ENCODE measurements around the gene SPP2.

The SPP2 gene

GRCh38 chr2:234050455-234051135 lies at the start of gene SPP2:
SPP2 (plus strand) TSS chr2:234050702; CDS start chr2:234050787, 85 bp downstream.
- no peak for DNase-seq

- no peak for DNase-seq
Observed at GRCh38 chr2:234001380-234002160, 48.9 kb upstream of the SPP2 start.

- no peak for DNase-seq
Observed at GRCh38 chr2:234002281-234002680, 48.2 kb upstream of the SPP2 start.

GRCh38 chr2:234003972-234004617 lies 46.4 kb upstream of the SPP2 start:
- DNase-seq: no peak

GRCh38 chr2:234005126-234005525 lies 45.4 kb upstream of the SPP2 start:
- DNase-seq: no peak

GRCh38 chr2:234006501-234006900 lies 44.0 kb upstream of the SPP2 start:
- no peak for DNase-seq

- DNase-seq: no peak
Observed at GRCh38 chr2:234014427-234014826, 36.1 kb upstream of the SPP2 start.

- no peak for DNase-seq
Observed at GRCh38 chr2:234015861-234016260, 34.6 kb upstream of the SPP2 start.

- DNase-seq: no peak
Observed at GRCh38 chr2:234019896-234020295, 30.6 kb upstream of the SPP2 start.

- DNase-seq: no peak
Observed at GRCh38 chr2:234020332-234020731, 30.2 kb upstream of the SPP2 start.

- DNase-seq: no peak
Observed at GRCh38 chr2:234022424-234022823, 28.1 kb upstream of the SPP2 start.

GRCh38 chr2:234024304-234024703 lies 26.2 kb upstream of the SPP2 start:
- DNase-seq: no peak

GRCh38 chr2:234025466-234025865 lies 25.0 kb upstream of the SPP2 start:
- DNase-seq: peak in 1 of 4 experiments; percentile 5

- DNase-seq: no peak
Observed at GRCh38 chr2:234025891-234026401, 24.6 kb upstream of the SPP2 start.

- DNase-seq: no peak
Observed at GRCh38 chr2:234026693-234027254, 23.7 kb upstream of the SPP2 start.

GRCh38 chr2:234027641-234028040 lies 22.9 kb upstream of the SPP2 start:
- no peak for DNase-seq

GRCh38 chr2:234029150-234029733 lies 21.3 kb upstream of the SPP2 start:
- no peak for DNase-seq

GRCh38 chr2:234031207-234031606 lies 19.3 kb upstream of the SPP2 start:
- DNase-seq: no peak

GRCh38 chr2:234032279-234032856 lies 18.1 kb upstream of the SPP2 start:
- no peak for DNase-seq

GRCh38 chr2:234033174-234033573 lies 17.3 kb upstream of the SPP2 start:
- no peak for DNase-seq

GRCh38 chr2:234033885-234034284 lies 16.6 kb upstream of the SPP2 start:
- DNase-seq: no peak

GRCh38 chr2:234038076-234038802 lies 12.3 kb upstream of the SPP2 start:
- no peak for DNase-seq
